Activated T-cell treated with anti-CD3 and anti-CD28 coated beads for 24 hours (primary cell): ENCODE measurements around the gene VEPH1.
"Not testable (repeated sequence)": the region's sequence is repeated elsewhere in the genome, so short reads cannot be mapped to it uniquely, and the experiment has no call there.

Source experiments
- DNase-seq: peaks from one replicate; pipeline ENCODE4 v3.0.0-alpha.2; 2020; ENCODE audit warnings: low read depth

The VEPH1 gene

GRCh38 chr3:157348304-157349075 lies 154.7 kb downstream of the VEPH1 start:
- DNase-seq: not testable (repeated sequence)

GRCh38 chr3:157347577-157348303 lies 155.5 kb downstream of the VEPH1 start:
- DNase-seq: no peak

GRCh38 chr3:157336252-157337009 lies 166.8 kb downstream of the VEPH1 start:
- DNase-seq: no peak

GRCh38 chr3:157335233-157336076 lies 167.8 kb downstream of the VEPH1 start:
- no peak for DNase-seq

GRCh38 chr3:157333551-157333991 lies 169.6 kb downstream of the VEPH1 start:
- DNase-seq: no peak

GRCh38 chr3:157330206-157330605 lies 173.0 kb downstream of the VEPH1 start:
- no peak for DNase-seq

- DNase-seq: no peak
Observed at GRCh38 chr3:157329551-157329950, 173.7 kb downstream of the VEPH1 start.

GRCh38 chr3:157327837-157328236 lies 175.4 kb downstream of the VEPH1 start:
- DNase-seq: no peak

- DNase-seq: no peak
Observed at GRCh38 chr3:157327018-157327417, 176.2 kb downstream of the VEPH1 start.

- DNase-seq: not testable (repeated sequence)
Observed at GRCh38 chr3:157324869-157325268, 178.3 kb downstream of the VEPH1 start.

- no peak for DNase-seq
Observed at GRCh38 chr3:157323360-157323759, 179.9 kb downstream of the VEPH1 start.

- DNase-seq: no peak
Observed at GRCh38 chr3:157319672-157320071, 183.5 kb downstream of the VEPH1 start.

- no peak for DNase-seq
Observed at GRCh38 chr3:157318639-157319288, 184.5 kb downstream of the VEPH1 start.

- DNase-seq: no peak
Observed at GRCh38 chr3:157317895-157318294, 185.3 kb downstream of the VEPH1 start.

- no peak for DNase-seq
Observed at GRCh38 chr3:157313186-157313585, 190.0 kb downstream of the VEPH1 start.

- no peak for DNase-seq
Observed at GRCh38 chr3:157312376-157312745, 190.9 kb downstream of the VEPH1 start.

- DNase-seq: no peak
Observed at GRCh38 chr3:157311633-157312375, 191.4 kb downstream of the VEPH1 start.

- no peak for DNase-seq
Observed at GRCh38 chr3:157310329-157311052, 192.7 kb downstream of the VEPH1 start.

GRCh38 chr3:157306502-157306901 lies 196.7 kb downstream of the VEPH1 start:
- no peak for DNase-seq

- no peak for DNase-seq
Observed at GRCh38 chr3:157305392-157305791, 197.8 kb downstream of the VEPH1 start.
